Measurements from ENCODE around the gene CAMTA1. TPM values are rescaled to one million over a fixed set of nuclear protein-coding genes. Genes with fewer than 3 reads are reported as not detected.

Gene CAMTA1
- total RNA-seq, 1 experiment from 2014 or later, result 85.2 TPM

- no peaks in the 10 kb centered on the region for H3K36me3 ChIP-seq (ENCODE audit: insufficient read depth, low read length, poor library complexity, severe bottlenecking)
- no peaks in the 10 kb centered on the region for H3K4me1 ChIP-seq (ENCODE audit: insufficient read depth, low read length, poor library complexity, severe bottlenecking)
- intact Hi-C loops (cut with micrococcal nuclease; ENCODE audit: unreplicated experiment), result no loop called here
- no peak for DNase-seq (ENCODE audit: low spot score)
- H3K4me3 ChIP-seq (ENCODE audit: low read depth, low read length, poor library complexity, severe bottlenecking), result no peak overlapping the region
- no peaks in the 10 kb centered on the region for H3K9me3 ChIP-seq (ENCODE audit: low read depth, low read length, poor library complexity, severe bottlenecking)
- ChIA-PET CTCF (no interaction called here), POLR2A (ENCODE audit: low non-redundant PET) (no interaction called here)
- TF ChIP-seq CTCF (conservative IDR thresholded peaks at IDR 0.05; ENCODE audit: low read depth, low read length) (no peak), EZH2 (IDR thresholded peaks at IDR 0.05; ENCODE audit: borderline replicate concordance, low read depth, low read length, poor library complexity, severe bottlenecking) (no peak)
- H3K27me3 ChIP-seq (replicated peaks; ENCODE audit: insufficient read depth, low read depth, low read length, poor library complexity), result no peaks in the 10 kb centered on the region
- H3K27ac ChIP-seq (ENCODE audit: low read depth, low read length, poor library complexity, severe bottlenecking), result no peak overlapping the region
- no TSS peak for BruUV-seq (replicated peaks)
Observed at GRCh38 chr1:6777813-6778212, 7.4 kb upstream of the CAMTA1 start.

- CTCF ChIA-PET, result no interaction called here
Observed at GRCh38 chr1:6779089-6779805, 6.0 kb upstream of the CAMTA1 start.

GRCh38 chr1:6782151-6782550 is 3.1 kb upstream of the CAMTA1 start:
- DNase-seq (ENCODE audit: low spot score), result no peak
- H3K4me1 ChIP-seq (ENCODE audit: insufficient read depth, low read length, poor library complexity, severe bottlenecking), result peaks cover 4% of the 10 kb centered on the region
- H3K27me3 ChIP-seq (replicated peaks; ENCODE audit: insufficient read depth, low read depth, low read length, poor library complexity), result no peaks in the 10 kb centered on the region
- intact Hi-C loops (cut with micrococcal nuclease; ENCODE audit: unreplicated experiment), result no loop called here
- TF ChIP-seq CTCF (conservative IDR thresholded peaks at IDR 0.05; ENCODE audit: low read depth, low read length), result no peak
- TF ChIP-seq EZH2 (IDR thresholded peaks at IDR 0.05; ENCODE audit: borderline replicate concordance, low read depth, low read length, poor library complexity, severe bottlenecking), result no peak
- ChIA-PET CTCF (no interaction called here), POLR2A (ENCODE audit: low non-redundant PET) (no interaction called here)
- no peak overlapping the region for H3K27ac ChIP-seq (ENCODE audit: low read depth, low read length, poor library complexity, severe bottlenecking)
- H3K36me3 ChIP-seq (ENCODE audit: insufficient read depth, low read length, poor library complexity, severe bottlenecking), result no peaks in the 10 kb centered on the region
- H3K9me3 ChIP-seq (ENCODE audit: low read depth, low read length, poor library complexity, severe bottlenecking), result no peaks in the 10 kb centered on the region
- no TSS peak for BruUV-seq (replicated peaks)
- H3K4me3 ChIP-seq (ENCODE audit: low read depth, low read length, poor library complexity, severe bottlenecking), result no peak overlapping the region

More at GRCh38 chr1:6779089-6779805, 6.0 kb upstream of the CAMTA1 start:
- no peak overlapping the region for H3K27ac ChIP-seq (ENCODE audit: low read depth, low read length, poor library complexity, severe bottlenecking)
- DNase-seq (ENCODE audit: low spot score), result no peak
- no peak overlapping the region for H3K4me3 ChIP-seq (ENCODE audit: low read depth, low read length, poor library complexity, severe bottlenecking)
- H3K4me1 ChIP-seq (ENCODE audit: insufficient read depth, low read length, poor library complexity, severe bottlenecking), result peaks cover 4% of the 10 kb centered on the region
- TF ChIP-seq CTCF (conservative IDR thresholded peaks at IDR 0.05; ENCODE audit: low read depth, low read length) (no peak), EZH2 (IDR thresholded peaks at IDR 0.05; ENCODE audit: borderline replicate concordance, low read depth, low read length, poor library complexity, severe bottlenecking) (no peak)
- H3K36me3 ChIP-seq (ENCODE audit: insufficient read depth, low read length, poor library complexity, severe bottlenecking), result no peaks in the 10 kb centered on the region
- intact Hi-C loops (cut with micrococcal nuclease; ENCODE audit: unreplicated experiment), result no loop called here
- no peaks in the 10 kb centered on the region for H3K9me3 ChIP-seq (ENCODE audit: low read depth, low read length, poor library complexity, severe bottlenecking)
- no peaks in the 10 kb centered on the region for H3K27me3 ChIP-seq (replicated peaks; ENCODE audit: insufficient read depth, low read depth, low read length, poor library complexity)
- POLR2A ChIA-PET (ENCODE audit: low non-redundant PET), result interaction anchor here (0.7 kb wide), 1 partner anchor 56 kb away, joined by 3 read pairs; no protein-coding TSS in a partner anchor
- no TSS peak for BruUV-seq (replicated peaks)

Data from A673 (cell line).